GM18502 (cell line): ENCODE measurements around the gene DMD.

Experiments used
- ATAC-seq: cut with Tn5 transposase; IDR thresholded peaks from one replicate; pipeline ENCODE4 v1.9.1; 2021; ENCODE audit warnings: mild to moderate bottlenecking; ENCODE audit not compliant: unreplicated experiment, poor library complexity

Gene DMD

GRCh38 chrX:31233941-31234496 is 1977.3 kb downstream of the DMD start:
- no peak for ATAC-seq

DNA sequence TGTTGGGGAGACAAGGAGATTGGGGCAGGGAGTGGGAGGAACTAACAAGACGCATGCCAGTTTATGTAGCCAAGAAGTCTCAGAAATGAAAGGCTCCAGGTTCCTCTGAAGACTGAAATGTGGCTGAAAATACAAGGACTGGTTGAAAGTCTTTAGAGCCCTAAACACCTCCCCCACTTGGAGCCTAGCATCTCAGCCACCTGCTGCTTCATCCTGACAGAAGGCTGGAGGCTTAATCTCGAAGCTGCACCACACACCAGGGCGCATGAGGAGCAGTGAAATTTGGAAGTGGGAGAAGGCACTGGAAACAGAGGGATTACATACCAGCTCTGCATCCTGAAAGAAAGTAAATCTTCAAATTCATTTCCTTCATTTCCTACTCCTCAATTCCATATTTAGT is 1978.8 kb downstream of the DMD start:
- no peak for ATAC-seq

DNA sequence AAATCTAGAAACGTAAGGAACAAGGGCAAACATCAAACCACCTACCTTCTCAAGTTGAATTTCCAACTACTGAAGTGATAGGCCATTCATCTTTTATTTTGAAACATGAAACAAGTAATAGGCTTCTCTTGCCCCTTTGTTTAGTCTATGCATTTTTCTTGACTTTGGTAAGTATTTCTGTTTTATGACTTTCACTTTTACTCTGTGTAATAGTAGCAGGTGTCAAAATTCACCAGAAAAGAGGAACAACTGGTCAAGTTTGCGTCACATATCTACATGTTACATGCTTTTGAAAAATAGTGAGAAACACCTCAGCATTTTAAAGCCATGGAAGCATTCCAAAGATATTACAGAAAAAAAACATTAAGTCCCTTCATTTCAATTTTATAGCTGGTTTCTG is 1982.4 kb downstream of the DMD start:
- peak; percentile 93 for ATAC-seq

DNA sequence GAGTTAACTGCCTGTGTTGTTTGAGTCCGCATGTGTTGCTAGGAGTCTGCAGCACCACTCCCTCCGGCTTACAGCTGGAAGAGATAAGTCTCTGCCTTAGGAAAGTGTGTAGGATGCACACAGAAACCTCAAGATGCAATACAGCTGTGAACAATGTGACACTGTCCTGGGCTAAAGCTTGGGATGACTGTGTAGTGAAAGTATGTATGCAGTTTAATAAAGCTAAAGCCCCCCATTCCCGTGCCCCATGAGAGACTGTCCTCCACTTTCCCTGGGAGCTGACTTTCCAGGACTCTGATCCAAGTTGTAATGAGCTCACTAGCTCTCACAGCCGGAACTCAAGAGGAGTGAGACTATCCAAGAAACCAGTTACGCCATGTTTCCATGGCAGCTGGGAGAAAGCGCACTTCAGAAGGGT is 1982.9 kb downstream of the DMD start:
- no peak for ATAC-seq

DNA sequence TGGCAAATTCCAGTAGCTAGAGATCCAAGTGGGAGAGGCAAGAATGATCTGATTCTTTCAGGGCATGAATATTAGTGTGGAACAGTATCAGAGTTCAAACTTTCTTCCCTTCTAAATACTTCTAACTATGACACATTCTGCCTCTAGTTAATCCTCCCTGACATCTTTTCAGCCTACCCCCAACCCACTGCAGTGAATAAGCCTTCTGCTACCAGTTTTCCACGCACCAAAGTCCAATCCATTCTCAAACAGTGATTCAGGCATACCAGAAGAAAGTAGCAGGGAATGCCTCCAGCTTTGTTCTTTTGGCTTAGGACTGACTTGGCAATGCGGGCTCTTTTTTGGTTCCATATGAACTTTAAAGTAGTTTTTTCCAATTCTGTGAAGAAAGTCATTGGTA is 1984.1 kb downstream of the DMD start:
- ATAC-seq: no peak

DNA sequence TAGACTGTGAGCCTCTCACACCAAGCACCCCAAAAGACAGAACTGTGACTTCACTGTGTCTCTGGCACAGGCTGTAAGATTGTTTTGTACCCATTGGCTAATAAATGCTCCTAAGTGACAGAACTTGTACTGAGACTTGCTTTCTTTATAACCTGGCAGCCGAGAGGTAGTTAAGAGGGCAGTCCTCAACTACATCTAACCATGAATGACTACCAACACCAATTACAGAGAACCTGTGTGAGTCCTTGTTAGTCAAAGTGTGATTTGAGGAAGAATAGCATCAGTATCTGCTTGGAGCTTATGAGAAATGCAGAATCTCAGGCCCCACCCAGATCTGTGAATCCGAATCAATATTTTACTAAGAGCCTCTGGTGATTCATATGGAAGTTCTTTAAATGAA is 1985.5 kb downstream of the DMD start:
- no peak for ATAC-seq

GRCh38 chrX:31224381-31225012 is 1986.9 kb downstream of the DMD start:
- ATAC-seq: no peak

DNA sequence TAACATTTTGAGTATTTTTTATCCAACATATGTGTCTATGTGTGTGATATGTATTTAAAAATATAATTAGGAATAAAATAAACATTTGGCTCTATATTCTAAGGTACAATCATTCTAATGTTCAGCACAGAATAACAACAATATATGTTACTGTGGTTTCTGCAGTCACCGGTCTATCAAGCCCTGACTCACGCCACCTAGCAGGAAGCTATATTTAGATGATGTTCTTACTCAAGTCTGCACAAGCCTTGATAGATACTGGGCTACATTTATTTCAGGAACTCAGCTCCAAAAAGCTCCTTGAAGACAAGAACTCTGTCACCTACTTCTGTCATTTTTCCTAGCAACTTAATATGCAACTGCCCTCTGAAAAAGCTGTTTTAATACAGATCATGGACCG is 1987.5 kb downstream of the DMD start:
- peak; percentile 92 for ATAC-seq

- no peak for ATAC-seq
Observed at GRCh38 chrX:31222946-31223345, 1988.4 kb downstream of the DMD start.

DNA sequence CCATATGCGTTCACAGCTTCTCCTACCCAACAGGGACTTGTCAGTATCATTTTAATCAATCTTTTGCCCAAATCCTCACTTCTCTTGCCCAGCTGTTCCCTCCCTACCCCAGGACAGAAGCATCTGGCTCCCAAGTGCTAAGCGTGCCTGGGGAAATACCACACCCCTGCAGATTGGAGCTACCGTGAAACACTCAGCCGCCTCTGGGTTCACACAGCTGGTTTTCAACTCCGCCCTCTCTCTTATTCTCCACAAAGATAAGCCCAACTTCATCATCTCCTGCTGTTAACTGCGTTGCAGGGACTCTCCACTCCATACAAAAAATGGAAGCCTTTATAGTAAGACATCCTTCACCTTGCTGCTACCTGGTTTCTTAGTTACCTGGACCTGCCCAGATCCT is 1992.2 kb downstream of the DMD start:
- no peak for ATAC-seq

DNA sequence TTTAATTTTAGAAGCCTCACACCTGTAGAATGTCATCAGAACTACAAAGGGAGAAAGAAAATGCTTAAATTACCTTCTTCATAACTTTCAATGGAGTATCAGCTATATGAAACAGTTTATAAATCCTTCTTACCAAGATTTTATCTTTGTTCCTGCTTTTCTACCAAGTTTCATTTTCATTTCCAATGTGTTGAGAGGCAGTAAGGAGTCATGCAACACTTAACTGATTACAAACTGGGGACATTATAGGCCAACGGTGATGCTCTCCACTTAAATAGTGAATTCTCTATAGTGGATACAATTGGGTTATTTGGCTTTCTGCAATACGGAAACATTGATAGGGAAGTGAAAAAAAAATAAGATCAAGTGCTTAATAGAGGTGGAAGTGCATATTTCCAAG is 1994.3 kb downstream of the DMD start:
- no peak for ATAC-seq

DNA sequence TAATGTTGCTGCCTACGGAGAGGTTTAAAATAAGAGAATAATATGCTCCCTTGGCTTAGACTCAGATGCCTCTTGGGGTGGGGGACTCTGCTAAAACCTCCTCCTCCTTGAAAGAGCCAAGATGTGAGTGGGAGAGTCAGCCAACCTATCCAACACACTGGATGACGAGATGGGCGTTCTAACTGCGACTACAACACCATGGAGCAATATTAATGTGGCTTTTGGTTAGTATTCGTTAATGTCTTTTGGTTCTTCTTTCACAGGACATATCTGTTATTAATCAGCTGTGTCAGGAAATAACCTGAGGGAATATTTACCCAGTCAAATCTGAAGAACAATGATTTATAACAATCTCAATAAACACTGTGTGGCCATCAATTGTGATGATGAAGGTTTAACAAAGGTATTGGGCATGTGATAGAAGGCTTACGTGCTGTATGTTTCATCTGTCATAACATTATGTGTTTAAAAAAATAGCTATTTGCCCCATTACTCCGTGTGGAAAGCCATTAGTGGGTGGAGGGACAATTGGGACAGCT is 1996.0 kb downstream of the DMD start:
- no peak for ATAC-seq

GRCh38 chrX:31213941-31214340 is 1997.4 kb downstream of the DMD start:
- no peak for ATAC-seq

GRCh38 chrX:31212856-31213748 is 1998.2 kb downstream of the DMD start:
- ATAC-seq: no peak

DNA sequence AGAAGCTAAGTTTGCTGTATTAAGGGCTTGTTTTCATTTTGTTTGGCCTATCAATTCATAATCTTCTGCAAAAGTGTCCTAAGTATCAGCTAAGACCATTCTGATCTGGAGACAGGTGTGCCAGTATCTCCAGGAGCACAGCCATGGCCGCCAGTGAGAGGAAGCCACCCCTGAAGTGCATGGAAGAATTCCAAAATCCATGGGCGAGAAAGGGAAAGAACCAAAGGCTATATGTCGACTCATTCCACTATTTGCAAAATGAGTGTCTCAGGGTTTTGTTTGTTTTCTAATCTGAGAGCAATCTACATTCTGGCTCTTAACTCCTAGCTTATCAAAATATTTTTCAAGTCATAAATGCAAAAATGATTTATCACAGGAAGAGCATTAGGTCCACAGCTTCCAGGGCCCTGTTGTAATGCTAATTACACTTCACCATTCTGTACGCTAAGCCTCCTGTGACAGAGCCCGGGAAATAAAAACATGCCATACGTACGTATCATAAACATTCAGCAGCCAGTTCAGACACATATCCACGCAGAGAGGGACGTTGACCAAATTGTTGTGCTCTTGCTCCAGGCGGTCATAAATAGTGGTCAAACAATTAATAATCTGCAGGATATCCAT is 2002.2 kb downstream of the DMD start:
- ATAC-seq: no peak

GRCh38 chrX:31201503-31201902 is 2009.8 kb downstream of the DMD start:
- no peak for ATAC-seq

- ATAC-seq: peak; percentile 71
Observed at GRCh38 chrX:31200430-31200829, 2010.9 kb downstream of the DMD start.

DNA sequence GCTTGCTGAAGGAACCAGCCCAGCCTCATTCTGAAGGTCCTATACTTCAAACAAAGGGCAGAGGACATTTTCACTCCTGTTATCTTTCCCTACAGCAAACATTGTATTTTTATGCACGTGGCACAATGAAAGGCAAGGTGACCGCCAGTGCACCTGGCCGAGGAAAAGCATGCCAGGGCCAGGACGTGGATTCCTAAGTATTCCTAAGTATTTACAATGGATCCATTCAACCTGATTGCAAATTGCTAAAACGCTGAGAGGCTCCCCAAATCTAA is 2011.6 kb downstream of the DMD start:
- no peak for ATAC-seq

DNA sequence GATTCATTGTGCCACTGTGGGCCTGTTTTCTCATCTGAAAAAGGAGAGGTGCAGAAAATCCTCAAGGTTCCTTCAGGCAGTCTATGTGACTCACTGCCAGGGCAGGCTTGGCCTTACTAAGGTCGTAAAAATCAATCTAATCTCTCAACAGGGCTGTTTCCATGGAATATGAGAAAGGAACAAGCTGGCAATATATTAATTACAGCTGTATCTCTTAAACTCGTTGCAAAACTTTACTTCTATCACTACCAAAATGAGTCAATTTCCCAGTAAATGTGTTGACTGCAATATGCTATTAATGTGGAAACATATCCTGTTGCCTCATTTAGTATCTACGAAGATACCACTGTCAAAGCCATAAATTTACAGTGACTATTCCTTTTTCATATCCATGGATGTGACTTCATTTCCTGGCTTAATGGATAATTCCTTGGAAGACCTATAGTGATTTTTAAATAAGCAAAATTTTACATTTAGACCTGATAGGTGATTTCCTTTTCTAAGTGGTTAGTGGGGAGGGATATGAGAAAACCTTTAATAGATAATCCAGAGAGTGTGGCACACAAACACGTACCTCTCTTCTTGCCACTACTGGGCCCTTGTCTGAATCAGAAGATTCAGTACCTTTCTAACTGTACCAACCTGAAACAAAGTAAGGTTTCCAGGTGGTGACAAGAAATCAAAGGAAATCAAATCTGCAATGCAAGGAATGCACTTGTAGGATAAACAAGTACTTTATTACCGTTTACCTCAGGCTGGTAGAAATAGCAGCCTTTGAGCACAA is 2012.1 kb downstream of the DMD start:
- ATAC-seq: no peak

GRCh38 chrX:31190221-31190975 is 2021.0 kb downstream of the DMD start:
- ATAC-seq: no peak
